Activated CD4-positive, alpha-beta T cell treated with anti-CD3 and anti-CD28 coated beads, Interleukin-2, amount 50 U/mL, for 24 hours (primary cell): ENCODE results near the gene AGGF1.
"Not testable (repeated sequence)": the region's sequence is repeated elsewhere in the genome, so short reads cannot be mapped to it uniquely, and the experiment has no call there.

ENCODE experiments used
- DNase-seq, 2 donors: peaks; one replicate each; pipeline ENCODE4 v3.0.0-alpha.2; 2020; ENCODE audit warnings: low read depth in 1 of 2, low spot score in 1 of 2

Gene AGGF1

GRCh38 chr5:77030097-77031071, at the start of gene AGGF1:
Gene AGGF1, plus strand, starts transcription at chr5:77030404. Its CDS starts 363 bp downstream, at chr5:77030767.
- peak; percentile 77 to 91 for DNase-seq

GRCh38 chr5:76980518-76981144, 49.6 kb upstream of the AGGF1 start:
- DNase-seq, result no peak

- DNase-seq, result no peak
Observed at GRCh38 chr5:76982450-76982849, 47.8 kb upstream of the AGGF1 start.

GRCh38 chr5:76983468-76983867, 46.7 kb upstream of the AGGF1 start:
- DNase-seq, result no peak

GRCh38 chr5:76986825-76987526, 43.2 kb upstream of the AGGF1 start:
- no peak for DNase-seq

- DNase-seq, result no peak
Observed at GRCh38 chr5:76990899-76991459, 39.2 kb upstream of the AGGF1 start.

- not testable (repeated sequence) for DNase-seq
Observed at GRCh38 chr5:76993436-76993835, 36.8 kb upstream of the AGGF1 start.

- DNase-seq, result no peak
Observed at GRCh38 chr5:76994337-76994736, 35.9 kb upstream of the AGGF1 start.

- not testable (repeated sequence) for DNase-seq
Observed at GRCh38 chr5:76998251-76998650, 32.0 kb upstream of the AGGF1 start.

GRCh38 chr5:76999451-76999850, 30.8 kb upstream of the AGGF1 start:
- no peak for DNase-seq

- DNase-seq, result no peak
Observed at GRCh38 chr5:77003246-77003645, 27.0 kb upstream of the AGGF1 start.

- no peak for DNase-seq
Observed at GRCh38 chr5:77006124-77006523, 24.1 kb upstream of the AGGF1 start.

- no peak for DNase-seq
Observed at GRCh38 chr5:77008413-77008812, 21.8 kb upstream of the AGGF1 start.

GRCh38 chr5:77010243-77010642, 20.0 kb upstream of the AGGF1 start:
- DNase-seq, result no peak

GRCh38 chr5:77011498-77011897, 18.7 kb upstream of the AGGF1 start:
- no peak for DNase-seq

GRCh38 chr5:77012601-77013000, 17.6 kb upstream of the AGGF1 start:
- no peak for DNase-seq

GRCh38 chr5:77015938-77016569, 14.2 kb upstream of the AGGF1 start:
- DNase-seq, result no peak

GRCh38 chr5:77016962-77017361, 13.2 kb upstream of the AGGF1 start:
- no peak for DNase-seq

GRCh38 chr5:77017668-77018067, 12.5 kb upstream of the AGGF1 start:
- DNase-seq, result no peak

- DNase-seq, result no peak
Observed at GRCh38 chr5:77022511-77023417, 7.4 kb upstream of the AGGF1 start.
